HG02970 (cell line): Measurements from ENCODE around the gene ZDHHC1.

ENCODE experiments used
- ATAC-seq: cut with Tn5 transposase; IDR thresholded peaks from one replicate; pipeline ENCODE4 v1.9.1; 2021; ENCODE audit warnings: mild to moderate bottlenecking, moderate library complexity, moderate number of reproducible peaks; ENCODE audit not compliant: unreplicated experiment, low FRiP score

Gene ZDHHC1

GRCh38 chr16:67448580-67448979, 32.3 kb upstream of the ZDHHC1 start:
- no peak for ATAC-seq

- ATAC-seq: no peak
Measured at GRCh38 chr16:67447508-67448076, 31.3 kb upstream of the ZDHHC1 start.

DNA sequence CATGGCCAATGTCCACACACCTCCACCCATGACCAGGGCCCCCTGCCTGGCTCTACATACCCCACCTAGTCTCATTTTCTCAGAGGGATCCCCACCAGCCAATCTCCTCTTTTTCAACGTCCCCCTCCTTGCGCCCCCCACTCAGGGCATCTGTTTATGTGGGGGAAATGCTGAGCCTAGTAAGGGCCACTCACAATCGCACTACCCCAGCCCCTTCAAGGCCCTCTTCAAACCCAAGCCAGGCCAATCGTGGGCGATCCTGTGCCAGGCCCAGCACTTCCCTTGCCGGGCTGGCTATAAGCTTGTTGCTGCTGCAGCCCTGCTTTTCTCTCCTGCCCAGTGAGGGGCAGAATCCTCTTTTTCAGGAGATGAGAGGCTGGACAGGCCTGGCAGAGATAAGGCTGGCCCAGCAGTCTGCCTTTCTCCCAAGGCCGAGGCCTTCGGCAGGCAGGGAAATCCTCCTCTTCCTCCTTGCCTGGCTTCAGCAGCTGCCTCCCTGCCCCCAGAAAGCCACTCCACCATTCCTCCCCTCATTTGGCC, 30.8 kb upstream of the ZDHHC1 start:
- no peak for ATAC-seq

DNA sequence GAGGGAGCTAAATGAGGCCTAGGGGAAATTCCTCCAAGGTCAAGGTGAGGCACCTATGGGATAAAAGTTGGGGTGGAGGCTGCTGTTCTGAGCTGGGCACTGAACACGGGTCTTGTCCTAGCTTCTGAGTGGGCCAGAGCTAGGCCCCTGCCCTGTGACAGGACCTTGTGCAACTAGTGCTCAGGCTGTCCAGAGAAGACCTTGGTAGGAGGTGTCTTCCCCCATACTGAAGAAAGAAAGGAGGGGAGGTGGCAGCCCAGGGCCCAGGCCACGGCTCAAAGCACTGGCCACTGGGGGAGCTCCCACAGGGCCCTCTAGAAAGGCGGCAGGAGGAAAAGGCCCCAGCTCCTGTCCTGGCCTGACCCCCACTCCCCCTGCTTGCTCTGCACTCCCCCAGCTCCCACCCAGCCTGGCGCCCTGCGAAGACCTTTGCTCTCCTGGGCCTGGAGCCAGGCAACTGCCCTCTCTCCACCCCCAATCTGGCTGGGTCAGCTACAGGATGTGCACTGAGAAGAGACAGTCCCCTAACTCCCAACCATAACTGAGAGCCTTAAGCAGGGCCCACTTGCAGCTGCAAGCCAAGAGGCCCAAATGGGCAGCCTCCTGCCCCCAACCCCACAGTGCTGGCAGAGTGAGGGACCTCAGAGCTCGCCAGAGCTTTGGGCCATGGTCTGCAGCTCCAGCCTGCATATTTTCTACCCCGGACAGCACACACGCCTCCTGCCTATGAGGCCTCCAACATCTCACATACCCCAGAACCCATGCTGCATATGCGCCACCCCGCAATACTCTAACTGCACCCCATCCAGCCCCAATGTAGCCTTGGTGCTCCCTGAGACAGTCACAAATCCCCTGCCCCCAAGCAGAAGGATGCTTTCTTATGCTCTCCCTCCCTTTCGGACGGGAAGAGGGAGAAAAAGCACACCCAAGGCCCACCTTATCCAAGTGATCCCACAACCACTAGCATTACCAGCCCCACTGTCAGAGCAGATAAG, 29.9 kb upstream of the ZDHHC1 start:
- no peak for ATAC-seq

- no peak for ATAC-seq
Measured at GRCh38 chr16:67445441-67445912, 29.2 kb upstream of the ZDHHC1 start.

- no peak for ATAC-seq
Measured at GRCh38 chr16:67445126-67445426, 28.8 kb upstream of the ZDHHC1 start.

DNA sequence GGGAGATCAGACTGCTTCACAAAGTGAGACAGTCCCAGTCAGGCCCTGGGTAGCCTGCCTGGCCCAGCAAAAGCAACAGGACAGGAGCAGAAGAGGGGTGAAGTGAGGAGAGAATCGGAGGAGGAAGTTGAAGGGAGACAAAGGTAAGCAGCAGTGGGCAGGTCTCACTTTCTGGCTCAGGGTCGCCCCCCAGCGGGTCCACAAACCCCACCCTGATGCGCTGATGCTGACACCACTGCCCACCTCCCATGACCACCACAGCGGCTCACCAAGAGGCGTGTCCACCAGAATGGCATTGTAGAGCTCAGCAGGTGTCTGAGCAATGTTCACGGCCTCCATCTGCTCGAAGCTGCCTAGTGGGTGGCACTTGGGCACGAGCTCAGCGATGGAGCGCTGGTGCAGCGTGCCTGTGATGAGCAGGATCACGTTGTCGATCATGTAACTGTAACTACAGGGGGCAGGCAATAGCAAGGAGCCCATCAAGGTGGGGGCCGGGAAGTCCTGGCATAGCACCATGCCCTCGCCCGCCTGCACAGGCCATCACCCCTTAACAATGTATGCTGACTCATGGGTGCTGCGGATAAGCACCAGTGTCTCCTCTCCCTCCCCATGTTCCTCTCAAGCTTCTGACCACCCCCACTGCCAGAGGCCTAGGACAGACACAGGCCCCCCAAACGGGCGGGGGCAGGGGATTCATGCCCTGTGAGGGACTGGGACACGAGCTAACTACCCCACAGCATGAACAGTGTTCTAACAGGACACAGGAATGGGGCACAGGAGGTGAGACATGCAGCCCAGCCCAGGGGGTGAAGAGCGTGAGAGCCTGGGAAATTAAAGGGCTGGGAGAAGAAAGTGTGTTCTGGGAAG, 28.2 kb upstream of the ZDHHC1 start:
- no peak for ATAC-seq

- no peak for ATAC-seq
Measured at GRCh38 chr16:67443265-67443664, 27.0 kb upstream of the ZDHHC1 start.

GRCh38 chr16:67442581-67443255, 26.4 kb upstream of the ZDHHC1 start:
- ATAC-seq: no peak

GRCh38 chr16:67441907-67442306, 25.6 kb upstream of the ZDHHC1 start:
- no peak for ATAC-seq

DNA sequence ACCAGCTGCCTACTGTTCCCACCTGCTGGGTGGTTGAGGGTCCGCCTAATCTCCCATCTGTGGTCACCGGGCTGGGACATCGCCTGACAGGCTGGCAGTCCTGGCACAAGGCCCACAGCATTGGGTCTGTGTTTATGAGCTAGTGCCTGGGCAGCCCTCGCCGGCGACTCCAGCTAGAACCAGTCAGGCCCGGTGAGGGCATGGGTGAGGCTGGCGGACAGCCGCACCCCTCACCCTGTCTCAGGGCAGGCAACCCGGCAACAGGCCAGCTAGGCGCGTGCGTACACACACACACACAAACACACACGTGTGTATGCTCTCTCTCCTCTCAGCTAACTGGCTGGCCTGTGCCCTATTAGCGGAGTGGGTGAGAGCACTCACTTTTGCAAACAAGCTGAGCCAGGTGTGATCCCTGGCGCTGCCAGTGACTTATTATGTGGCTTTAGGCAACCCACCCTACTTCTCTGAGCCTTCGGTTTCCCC, 25.0 kb upstream of the ZDHHC1 start:
- no peak for ATAC-seq

DNA sequence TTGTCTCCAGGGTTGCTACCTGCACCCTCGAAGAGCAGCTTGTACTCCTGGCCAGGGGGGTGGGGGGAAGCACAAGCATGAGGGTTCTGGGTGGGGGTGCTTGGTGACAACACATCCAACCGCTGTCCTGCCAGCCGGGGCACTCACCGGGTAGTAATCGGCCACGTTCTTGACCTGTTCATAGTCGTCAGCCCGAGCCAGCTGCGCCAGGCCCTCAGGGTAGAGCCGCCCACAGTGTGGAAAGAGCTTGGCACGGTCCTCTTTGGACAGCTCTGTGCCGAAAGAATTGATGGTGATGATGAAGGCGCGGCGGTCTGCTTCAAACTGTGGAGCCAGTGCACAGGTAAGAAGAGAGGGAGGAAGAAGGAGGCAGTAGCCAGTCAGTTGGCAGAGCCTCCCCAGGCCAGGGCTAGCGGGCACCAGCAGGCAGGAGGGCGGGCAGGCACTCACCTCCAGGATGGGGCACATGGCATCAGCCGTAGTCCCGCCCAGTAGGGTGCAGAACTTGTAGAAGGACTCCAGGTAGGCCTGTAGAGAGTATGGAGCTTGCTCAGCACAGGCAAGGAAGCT, 22.6 kb upstream of the ZDHHC1 start:
- no peak for ATAC-seq

GRCh38 chr16:67438098-67438791, 22.0 kb upstream of the ZDHHC1 start:
- ATAC-seq: no peak

GRCh38 chr16:67437513-67437912, 21.2 kb upstream of the ZDHHC1 start:
- no peak for ATAC-seq

DNA sequence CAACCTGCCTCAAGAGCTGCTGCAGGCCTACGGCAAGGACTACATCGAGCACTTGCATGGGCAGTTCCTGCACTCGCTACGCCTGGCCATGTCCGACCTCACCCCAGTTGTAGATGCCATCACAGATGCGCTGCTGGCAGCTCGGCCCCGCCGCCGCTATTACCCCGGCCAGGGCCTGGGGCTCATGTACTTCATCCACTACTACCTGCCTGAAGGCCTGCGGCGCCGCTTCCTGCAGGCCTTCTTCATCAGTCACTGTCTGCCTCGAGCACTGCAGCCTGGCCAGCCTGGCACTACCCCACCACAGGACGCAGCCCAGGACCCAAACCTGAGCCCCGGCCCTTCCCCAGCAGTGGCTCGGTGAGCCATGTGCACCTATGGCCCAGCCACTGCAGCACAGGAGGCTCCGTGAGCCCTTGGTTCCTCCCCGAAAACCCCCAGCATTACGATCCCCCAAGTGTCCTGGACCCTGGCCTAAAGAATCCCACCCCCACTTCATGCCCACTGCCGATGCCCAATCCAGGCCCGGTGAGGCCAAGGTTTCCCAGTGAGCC, 20.4 kb upstream of the ZDHHC1 start:
- ATAC-seq: no peak

- no peak for ATAC-seq
Measured at GRCh38 chr16:67435758-67436164, 19.5 kb upstream of the ZDHHC1 start.

- no peak for ATAC-seq
Measured at GRCh38 chr16:67433131-67433719, 16.9 kb upstream of the ZDHHC1 start.

- no peak for ATAC-seq
Measured at GRCh38 chr16:67432506-67432890, 16.2 kb upstream of the ZDHHC1 start.
